GM19463 (cell line): Measurements from ENCODE around the gene METRN.

Experiments used
- ATAC-seq: cut with Tn5 transposase; IDR thresholded peaks from one replicate; pipeline ENCODE4 v1.9.1; 2021; ENCODE audit warnings: mild to moderate bottlenecking, moderate library complexity; ENCODE audit not compliant: unreplicated experiment

METRN gene

DNA sequence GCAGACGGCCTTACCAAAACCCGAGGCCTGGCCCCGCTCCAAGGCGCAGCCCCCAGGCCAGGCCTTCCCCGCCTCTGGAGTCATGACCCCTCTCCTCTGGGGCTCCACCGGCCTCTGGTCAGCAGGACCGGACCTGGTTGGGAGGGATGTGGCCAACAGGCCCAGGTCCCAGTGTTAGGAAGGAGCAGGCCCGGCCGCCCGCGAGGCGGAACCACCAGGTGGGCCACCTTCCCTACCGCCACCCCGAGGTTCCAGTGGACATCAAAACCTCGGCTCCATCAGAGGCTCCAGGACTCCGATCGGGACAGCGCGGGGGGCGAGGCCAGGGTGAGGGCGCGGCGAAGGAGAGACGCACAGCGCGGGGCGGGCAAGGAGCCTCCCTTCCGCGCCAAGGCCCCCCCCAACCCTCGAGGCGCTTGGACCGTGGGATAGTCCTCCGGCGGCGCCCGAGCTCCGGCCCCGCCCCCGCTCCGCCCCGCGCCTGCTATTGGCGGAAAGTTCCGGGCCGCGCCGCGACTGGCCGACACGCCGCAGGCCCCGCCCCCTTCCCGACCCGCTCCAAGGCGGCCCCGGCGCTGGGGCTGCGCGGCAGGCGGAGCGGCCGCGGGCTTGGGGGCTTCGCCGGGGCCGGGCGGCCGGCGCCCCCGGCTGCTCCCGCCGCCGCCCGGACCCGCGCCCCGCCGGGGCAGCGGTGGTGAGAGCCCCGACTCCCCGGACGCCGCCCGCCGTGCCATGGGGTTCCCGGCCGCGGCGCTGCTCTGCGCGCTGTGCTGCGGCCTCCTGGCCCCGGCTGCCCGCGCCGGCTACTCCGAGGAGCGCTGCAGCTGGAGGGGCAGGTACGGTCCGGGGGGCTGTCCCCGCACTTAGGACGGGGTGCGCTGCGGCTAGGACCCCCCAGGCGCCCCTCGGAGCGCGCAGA is at the start of gene METRN:
METRN (plus strand) TSS at position 561 of the 919 bp plus-strand sequence; CDS start at position 733, 172 bp downstream.
- peak; percentile 76 for ATAC-seq

- ATAC-seq = no peak
These were observed 48.3 kb upstream of the METRN start for GRCh38 chr16:666572-666971.

DNA sequence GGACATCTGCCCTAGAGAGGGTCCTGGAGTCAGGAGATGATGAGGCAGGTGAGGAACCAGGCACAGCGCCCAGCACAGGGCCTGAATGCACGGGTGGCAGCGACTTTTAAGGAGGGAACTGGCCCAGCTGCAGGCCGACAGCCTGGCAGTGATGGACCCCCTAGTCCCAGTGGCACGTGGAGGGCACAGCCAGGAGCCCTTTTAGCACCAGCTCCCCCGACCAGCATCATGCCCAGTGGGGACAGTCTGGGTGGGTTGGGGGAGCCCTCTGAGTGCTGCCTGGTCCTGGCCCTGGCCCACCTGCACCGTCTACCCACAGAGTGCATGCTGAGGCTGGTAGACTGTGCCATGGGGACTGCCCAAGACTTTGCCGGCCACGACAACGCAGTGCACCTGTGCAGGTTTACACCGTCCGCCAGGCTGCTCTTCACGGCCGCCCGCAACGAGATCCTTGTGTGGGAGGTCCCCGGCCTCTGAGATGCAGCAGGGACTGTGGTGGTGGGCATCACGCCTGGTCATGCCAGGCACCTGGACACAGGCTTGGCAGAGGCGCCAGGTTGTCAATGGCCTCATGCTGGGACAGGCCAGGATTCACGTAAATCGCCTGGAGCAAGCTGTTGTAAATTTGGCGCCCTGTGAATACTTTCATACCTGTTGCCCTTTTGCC is 47.7 kb upstream of the METRN start:
- no peak for ATAC-seq

- ATAC-seq = peak; percentile 92
These were observed 47.0 kb upstream of the METRN start, which contains the start of gene RHOT2 for GRCh38 chr16:667780-668518. Gene RHOT2 (plus strand): TSS chr16:668132. CDS start chr16:668200, 68 bp downstream.

GRCh38 chr16:668519-669171 is 46.3 kb upstream of the METRN start:
- no peak for ATAC-seq

- ATAC-seq = no peak
These were observed 45.3 kb upstream of the METRN start for GRCh38 chr16:669666-670065.

GRCh38 chr16:670485-671352 is 44.2 kb upstream of the METRN start:
- no peak for ATAC-seq

GRCh38 chr16:671353-672131 is 43.4 kb upstream of the METRN start:
- no peak for ATAC-seq

GRCh38 chr16:672371-672770 is 42.5 kb upstream of the METRN start:
- no peak for ATAC-seq

DNA sequence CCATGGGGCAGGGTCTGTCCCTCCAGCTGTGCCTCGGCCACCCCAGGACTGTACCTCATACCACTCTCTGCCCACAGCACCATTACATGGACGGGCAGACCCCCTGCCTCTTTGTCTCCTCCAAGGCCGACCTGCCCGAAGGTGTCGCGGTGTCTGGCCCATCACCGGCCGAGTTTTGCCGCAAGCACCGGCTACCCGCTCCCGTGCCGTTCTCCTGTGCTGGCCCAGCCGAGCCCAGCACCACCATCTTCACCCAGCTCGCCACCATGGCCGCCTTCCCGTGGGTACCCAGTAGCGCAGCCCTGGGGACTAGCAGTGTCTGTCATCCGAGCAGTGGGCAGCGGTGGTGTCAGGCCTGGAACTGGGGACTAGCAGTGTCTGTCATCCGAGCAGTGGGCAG is 42.1 kb upstream of the METRN start:
- ATAC-seq = no peak

GRCh38 chr16:673399-673991 is 41.4 kb upstream of the METRN start:
- no peak for ATAC-seq

DNA sequence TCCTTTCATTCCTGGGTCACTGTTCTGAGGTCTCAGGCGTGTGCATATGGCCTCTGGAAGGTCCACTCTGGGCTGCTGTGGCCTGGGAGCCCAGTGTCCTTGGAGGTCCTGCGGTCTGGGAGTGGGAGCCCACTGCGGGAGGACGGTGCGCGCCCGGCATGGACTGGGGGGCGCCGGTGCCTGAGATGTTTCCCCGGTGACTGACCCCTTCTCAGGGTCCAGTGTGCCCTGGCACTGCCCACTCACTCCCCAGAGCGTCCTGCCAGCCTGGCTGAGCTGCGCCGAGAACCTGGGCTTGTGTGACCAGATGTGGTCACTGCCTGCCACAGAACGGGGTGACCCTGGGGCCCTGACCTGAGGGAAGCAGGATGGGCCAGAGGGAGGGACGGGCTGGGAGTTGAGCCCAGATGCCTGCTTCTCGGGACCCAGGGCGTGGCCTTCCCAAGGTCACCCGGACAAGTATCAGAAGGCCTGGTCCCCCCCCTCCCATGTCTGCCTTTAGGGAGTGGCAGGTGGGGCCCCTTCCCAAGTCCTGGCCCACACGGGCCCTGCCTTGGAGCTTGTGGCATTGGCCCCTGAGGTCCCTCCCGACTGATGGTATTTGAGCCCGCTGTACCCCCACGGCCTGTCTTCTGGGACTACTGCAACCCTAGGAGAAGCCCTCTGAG is 40.6 kb upstream of the METRN start:
- no peak for ATAC-seq

- no peak for ATAC-seq
These were observed 39.7 kb upstream of the METRN start, which contains the start of gene RHBDL1 for GRCh38 chr16:674968-675883. Gene RHBDL1 (plus strand): TSS chr16:675671. CDS start chr16:675791, 120 bp downstream.

- ATAC-seq = no peak
These were observed 38.9 kb upstream of the METRN start for GRCh38 chr16:675884-676564.

GRCh38 chr16:676565-676902 is 38.4 kb upstream of the METRN start:
- ATAC-seq = no peak

GRCh38 chr16:676913-677312 is 38.0 kb upstream of the METRN start:
- ATAC-seq = no peak
